ENCODE data around the gene GORAB.
A peak's percentile ranks its signal among the peaks of the same experiment; 100 is the strongest.

The GORAB gene, protein sequence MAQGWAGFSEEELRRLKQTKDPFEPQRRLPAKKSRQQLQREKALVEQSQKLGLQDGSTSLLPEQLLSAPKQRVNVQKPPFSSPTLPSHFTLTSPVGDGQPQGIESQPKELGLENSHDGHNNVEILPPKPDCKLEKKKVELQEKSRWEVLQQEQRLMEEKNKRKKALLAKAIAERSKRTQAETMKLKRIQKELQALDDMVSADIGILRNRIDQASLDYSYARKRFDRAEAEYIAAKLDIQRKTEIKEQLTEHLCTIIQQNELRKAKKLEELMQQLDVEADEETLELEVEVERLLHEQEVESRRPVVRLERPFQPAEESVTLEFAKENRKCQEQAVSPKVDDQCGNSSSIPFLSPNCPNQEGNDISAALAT

DNA sequence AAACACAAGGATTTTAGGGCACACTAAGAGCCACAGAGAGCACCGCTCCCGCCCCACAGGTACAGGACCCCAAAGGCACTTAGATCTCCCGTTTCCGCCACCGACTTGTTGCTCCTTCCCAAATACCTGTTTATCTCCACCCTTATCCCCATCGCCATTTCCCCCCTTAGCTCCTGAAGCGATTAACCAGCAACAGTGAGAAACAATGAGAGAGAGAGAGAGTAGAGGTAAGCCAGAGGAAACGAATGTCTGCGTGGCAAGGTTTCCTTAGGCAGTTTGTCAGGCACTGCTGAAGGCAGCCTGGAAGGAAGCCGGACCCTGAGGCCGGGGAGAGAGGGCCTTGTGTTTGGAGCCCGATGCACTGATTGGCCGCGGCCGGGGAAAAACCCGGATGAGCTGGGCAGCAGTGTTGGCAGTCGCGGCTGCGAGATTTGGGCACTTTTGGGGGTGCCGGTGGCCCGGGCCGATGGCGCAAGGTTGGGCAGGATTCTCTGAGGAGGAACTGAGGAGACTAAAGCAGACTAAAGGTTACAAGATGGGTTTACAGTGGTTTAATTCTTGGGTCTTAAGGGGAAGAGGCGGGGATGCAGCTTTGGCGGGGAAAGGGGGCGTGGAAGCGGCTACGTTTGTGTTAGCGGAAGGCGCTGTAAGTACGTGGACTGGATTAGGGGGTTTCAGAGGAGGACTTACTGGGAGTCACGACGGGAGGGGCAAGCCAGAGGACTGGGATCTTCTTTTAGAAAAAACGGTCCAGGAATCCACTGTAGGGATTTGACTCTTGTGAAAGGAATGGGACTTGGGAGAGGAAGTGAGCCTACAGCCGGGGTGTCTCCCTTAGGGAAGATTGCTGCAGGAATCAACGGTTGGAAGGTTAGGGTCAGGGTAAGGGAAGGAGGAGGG, at the start of gene GORAB:
TSS of gene GORAB (plus strand) at position 409 of the 900 bp plus-strand sequence. CDS start at position 467, 58 bp downstream.
- Histone ChIP-seq H3K27ac (peak within 1 kb of the TSS; percentile 92), H3K9me3 (ENCODE audit: low read depth, low read length) (peaks cover 2% of the 10 kb centered on the region; the same call in 1 of the 2 replicates), H3K4me3 (peak within 1 kb of the TSS; percentile 99), H3K36me3 (ENCODE audit: insufficient read depth, low read length) (peaks cover 15% of the 10 kb centered on the region), H3K9ac (ENCODE audit: insufficient read length) (peak within 1 kb of the TSS; percentile 99)
- peak; percentile 61 for DNase-seq (ENCODE audit: low read depth, low spot score)
- TF ChIP-seq FOXP2 (optimal IDR thresholded peaks at IDR 0.05; ENCODE audit: control extremely low read depth, extremely low read length, insufficient read depth) (peak; percentile 50), EZH2 (IDR thresholded peaks at IDR 0.05) (no peak), POLR2AphosphoS5 (IDR thresholded peaks at IDR 0.05; ENCODE audit: borderline replicate concordance, low read depth, low read length) (peak; percentile 86)

DNA sequence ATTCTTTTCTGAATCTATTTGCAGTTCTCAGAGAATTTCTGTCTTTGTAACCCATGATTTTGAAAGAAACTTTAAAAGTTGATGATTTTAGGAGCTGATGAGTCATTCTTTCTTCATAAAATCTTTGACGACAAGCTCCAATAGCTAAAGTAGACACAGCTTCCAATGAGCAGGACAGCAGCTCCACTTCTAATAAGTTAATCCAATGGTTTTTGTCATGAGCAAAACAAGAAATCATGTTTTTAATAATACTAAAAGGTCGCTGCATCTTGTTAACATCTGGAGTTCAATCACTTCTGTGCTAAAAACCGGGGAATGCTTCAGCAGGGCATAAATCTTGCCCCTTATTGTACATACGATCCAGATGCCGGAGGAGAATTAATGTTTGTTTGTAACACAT, 48.9 kb upstream of the GORAB start:
- no peak for DNase-seq (ENCODE audit: low read depth, low spot score)
- Histone ChIP-seq H3K9ac (ENCODE audit: insufficient read length) (no peak overlapping the region), H3K27ac (no peak overlapping the region), H3K4me3 (no peak overlapping the region; the same call in 1 of the 2 replicates), H3K36me3 (ENCODE audit: insufficient read depth, low read length) (no peaks in the 10 kb centered on the region), H3K9me3 (ENCODE audit: low read depth, low read length) (no peaks in the 10 kb centered on the region)
- TF ChIP-seq EZH2 (IDR thresholded peaks at IDR 0.05) (no peak), FOXP2 (optimal IDR thresholded peaks at IDR 0.05; ENCODE audit: control extremely low read depth, extremely low read length, insufficient read depth) (no peak), POLR2AphosphoS5 (IDR thresholded peaks at IDR 0.05; ENCODE audit: borderline replicate concordance, low read depth, low read length) (no peak)

DNA sequence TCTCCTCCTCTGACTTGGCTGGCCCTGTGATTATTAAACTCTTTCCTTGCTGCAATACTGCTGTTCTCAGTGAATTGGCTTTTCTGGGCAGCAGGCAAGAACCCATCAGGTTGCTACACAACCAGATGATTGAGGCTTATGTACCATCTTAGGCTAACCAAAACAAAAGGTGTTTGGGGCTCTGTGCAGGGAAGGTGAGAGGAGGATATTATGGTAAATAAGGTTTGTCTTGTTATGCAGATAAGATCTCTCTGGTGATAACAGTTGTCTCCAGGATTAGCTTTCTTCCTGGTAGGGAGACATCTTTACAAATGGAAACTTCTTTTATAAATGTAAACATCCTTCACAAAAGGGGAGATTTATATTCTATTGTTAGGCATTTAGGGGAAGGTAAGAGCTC, 44.5 kb upstream of the GORAB start:
- Histone ChIP-seq H3K9ac (ENCODE audit: insufficient read length) (no peak overlapping the region), H3K27ac (no peak overlapping the region)

DNA sequence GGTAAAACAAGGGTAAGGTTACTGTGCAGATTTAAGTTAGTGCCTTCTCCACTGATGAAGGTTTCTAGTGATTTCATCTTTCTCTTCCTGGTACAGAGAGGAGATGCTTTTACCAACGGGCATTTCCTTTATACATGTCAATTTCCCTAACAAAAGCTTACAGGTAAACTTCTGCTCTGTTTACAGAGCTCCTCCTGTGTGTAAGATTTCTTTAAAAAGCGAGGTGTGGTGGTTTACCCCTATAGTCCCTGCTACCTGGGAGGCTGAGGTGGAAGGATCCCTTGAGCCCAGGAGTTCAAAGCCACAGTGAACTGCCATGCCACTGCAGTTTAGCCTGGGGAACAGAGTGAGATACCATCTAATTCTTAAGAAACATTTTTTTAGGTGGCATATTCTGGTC, 40.7 kb upstream of the GORAB start:
- DNase-seq (ENCODE audit: low read depth, low spot score): no peak
- Histone ChIP-seq H3K9ac (ENCODE audit: insufficient read length) (no peak overlapping the region), H3K9me3 (ENCODE audit: low read depth, low read length) (no peaks in the 10 kb centered on the region), H3K36me3 (ENCODE audit: insufficient read depth, low read length) (no peaks in the 10 kb centered on the region), H3K4me3 (no peak overlapping the region), H3K27ac (no peak overlapping the region)
- TF ChIP-seq POLR2AphosphoS5 (IDR thresholded peaks at IDR 0.05; ENCODE audit: borderline replicate concordance, low read depth, low read length) (no peak), FOXP2 (optimal IDR thresholded peaks at IDR 0.05; ENCODE audit: control extremely low read depth, extremely low read length, insufficient read depth) (no peak), EZH2 (IDR thresholded peaks at IDR 0.05) (no peak)

More for the DNA sequence above, 44.5 kb upstream of the GORAB start:
- no peak for DNase-seq (ENCODE audit: low read depth, low spot score)
- Histone ChIP-seq H3K4me3 (no peak overlapping the region), H3K36me3 (ENCODE audit: insufficient read depth, low read length) (no peaks in the 10 kb centered on the region), H3K9me3 (ENCODE audit: low read depth, low read length) (no peaks in the 10 kb centered on the region)
- TF ChIP-seq EZH2 (IDR thresholded peaks at IDR 0.05) (no peak), FOXP2 (optimal IDR thresholded peaks at IDR 0.05; ENCODE audit: control extremely low read depth, extremely low read length, insufficient read depth) (no peak), POLR2AphosphoS5 (IDR thresholded peaks at IDR 0.05; ENCODE audit: borderline replicate concordance, low read depth, low read length) (no peak)

DNA sequence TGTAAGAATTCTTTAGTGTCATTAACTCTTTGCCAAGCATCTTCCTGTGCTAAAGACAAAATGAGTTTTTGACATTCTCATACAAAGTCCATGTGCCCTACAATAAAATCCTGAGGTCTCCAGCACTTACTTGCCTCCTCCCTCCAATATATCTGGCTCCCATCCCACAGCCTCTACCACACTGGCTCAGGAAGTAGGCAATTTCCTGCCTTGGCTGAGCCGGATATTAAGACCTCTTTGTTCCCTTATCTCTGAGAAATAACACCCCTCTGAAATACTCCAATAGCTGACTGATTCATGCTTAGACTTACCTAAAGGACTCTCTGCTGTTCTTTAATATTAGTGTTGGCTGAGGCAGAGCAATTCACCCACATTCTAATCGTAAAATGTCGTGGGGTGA, 37.6 kb upstream of the GORAB start:
- peak; percentile 87 for DNase-seq (ENCODE audit: low read depth, low spot score)
- TF ChIP-seq FOXP2 (optimal IDR thresholded peaks at IDR 0.05; ENCODE audit: control extremely low read depth, extremely low read length, insufficient read depth) (no peak), POLR2AphosphoS5 (IDR thresholded peaks at IDR 0.05; ENCODE audit: borderline replicate concordance, low read depth, low read length) (peak; percentile 52; the same call in 1 of the 2 replicates), EZH2 (IDR thresholded peaks at IDR 0.05) (no peak)
- H3K4me3 ChIP-seq: peak overlapping the region; percentile 26

DNA sequence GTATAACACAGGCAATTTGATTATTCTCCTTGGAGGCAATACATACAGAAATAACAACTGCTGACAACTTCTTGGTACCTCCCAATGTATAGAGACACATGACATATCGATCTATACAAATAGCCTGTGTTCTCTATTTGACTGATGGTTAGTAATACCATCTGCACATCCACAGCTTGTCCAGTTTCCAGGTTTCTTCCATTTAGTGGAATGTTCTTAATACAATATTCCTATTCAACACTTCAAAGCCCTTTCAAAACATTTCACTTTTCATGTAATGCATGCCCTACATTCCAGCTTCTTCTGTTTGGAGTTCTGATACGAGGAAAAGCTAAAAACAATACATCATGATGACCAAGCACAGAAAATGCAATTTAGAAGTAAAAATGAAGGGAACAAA, 37.0 kb upstream of the GORAB start:
- no peak for DNase-seq (ENCODE audit: low read depth, low spot score)
- TF ChIP-seq FOXP2 (optimal IDR thresholded peaks at IDR 0.05; ENCODE audit: control extremely low read depth, extremely low read length, insufficient read depth) (no peak), EZH2 (IDR thresholded peaks at IDR 0.05) (no peak), POLR2AphosphoS5 (IDR thresholded peaks at IDR 0.05; ENCODE audit: borderline replicate concordance, low read depth, low read length) (no peak)
- H3K27ac ChIP-seq: no peak overlapping the region
- H3K36me3 ChIP-seq (ENCODE audit: insufficient read depth, low read length): no peaks in the 10 kb centered on the region
- no peak overlapping the region for H3K9ac ChIP-seq (ENCODE audit: insufficient read length)
- peak overlapping the region; percentile 26; the same call in 1 of the 2 replicates for H3K4me3 ChIP-seq
- H3K9me3 ChIP-seq (ENCODE audit: low read depth, low read length): no peaks in the 10 kb centered on the region

More for the DNA sequence above, 37.6 kb upstream of the GORAB start:
- no peak overlapping the region for H3K9ac ChIP-seq (ENCODE audit: insufficient read length)
- no peak overlapping the region for H3K27ac ChIP-seq
- H3K9me3 ChIP-seq (ENCODE audit: low read depth, low read length): no peaks in the 10 kb centered on the region
- no peaks in the 10 kb centered on the region for H3K36me3 ChIP-seq (ENCODE audit: insufficient read depth, low read length)

DNA sequence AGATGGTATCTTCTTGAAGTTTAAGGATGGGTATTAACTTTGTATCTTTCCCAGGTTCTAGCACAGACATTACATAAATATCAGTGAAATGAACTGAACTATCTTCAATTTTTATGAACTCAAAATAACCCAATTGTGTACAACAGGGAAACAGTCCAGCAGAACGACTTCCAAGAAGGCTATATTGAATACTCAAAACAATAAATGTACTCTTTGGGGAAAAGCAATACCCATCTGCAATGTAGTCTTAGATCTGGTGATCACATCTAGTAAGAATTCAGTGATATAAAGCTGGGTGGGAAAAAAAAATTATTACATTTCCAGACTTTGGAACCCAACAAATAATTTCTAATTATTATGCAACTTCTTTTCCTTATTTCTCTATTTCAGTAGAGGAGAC, 33.1 kb upstream of the GORAB start:
- no peak overlapping the region for H3K27ac ChIP-seq
- H3K9me3 ChIP-seq (ENCODE audit: low read depth, low read length): no peaks in the 10 kb centered on the region
- no peak for TF ChIP-seq POLR2AphosphoS5 (IDR thresholded peaks at IDR 0.05; ENCODE audit: borderline replicate concordance, low read depth, low read length)
- TF ChIP-seq FOXP2 (optimal IDR thresholded peaks at IDR 0.05; ENCODE audit: control extremely low read depth, extremely low read length, insufficient read depth): no peak
- TF ChIP-seq EZH2 (IDR thresholded peaks at IDR 0.05): no peak
- H3K36me3 ChIP-seq (ENCODE audit: insufficient read depth, low read length): no peaks in the 10 kb centered on the region
- H3K4me3 ChIP-seq: no peak overlapping the region
- DNase-seq (ENCODE audit: low read depth, low spot score): no peak
- no peak overlapping the region for H3K9ac ChIP-seq (ENCODE audit: insufficient read length)

DNA sequence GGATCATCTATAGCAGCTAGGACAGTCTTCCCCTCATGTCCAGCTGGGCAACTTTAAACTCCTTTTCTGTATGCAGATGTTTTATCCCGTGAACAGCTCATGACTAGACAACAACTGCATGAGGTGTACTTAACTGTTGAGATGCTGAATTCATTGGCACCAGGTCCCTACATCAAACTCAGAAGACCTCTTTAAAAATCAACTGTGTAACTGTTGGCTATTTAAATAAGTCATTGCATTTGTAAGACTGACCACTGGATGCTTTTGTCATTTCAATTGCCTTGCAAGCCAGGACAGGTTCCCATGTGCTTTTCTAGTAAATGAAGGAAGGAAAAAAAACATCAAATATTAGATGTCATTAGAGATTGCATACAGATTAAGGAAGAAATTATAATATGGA, 28.3 kb upstream of the GORAB start:
- Histone ChIP-seq H3K36me3 (ENCODE audit: insufficient read depth, low read length) (no peaks in the 10 kb centered on the region), H3K9ac (ENCODE audit: insufficient read length) (no peak overlapping the region), H3K9me3 (ENCODE audit: low read depth, low read length) (no peaks in the 10 kb centered on the region), H3K4me3 (no peak overlapping the region), H3K27ac (no peak overlapping the region)
- TF ChIP-seq EZH2 (IDR thresholded peaks at IDR 0.05) (no peak), POLR2AphosphoS5 (IDR thresholded peaks at IDR 0.05; ENCODE audit: borderline replicate concordance, low read depth, low read length) (no peak), FOXP2 (optimal IDR thresholded peaks at IDR 0.05; ENCODE audit: control extremely low read depth, extremely low read length, insufficient read depth) (no peak)
- DNase-seq (ENCODE audit: low read depth, low spot score): no peak
